ENCODE results near the gene TTF1. TPM values are rescaled to one million over a fixed set of nuclear protein-coding genes. Genes with fewer than 3 reads are reported as not detected.

TTF1 gene
- total RNA-seq, 1 experiment from 2014 or later: 26.9 TPM

- H3K36me3 Mint-ChIP-seq (ENCODE audit: insufficient read depth in 1 of 3, low read depth in 3 of 3): no peaks in the 10 kb centered on the region
- peak overlapping the region in 1 of 2 experiments; percentile 68; a peak in 3 of 5 replicates for H3K4me3 Mint-ChIP-seq
- peaks cover 36 to 50% of the 10 kb centered on the region in 2 experiments for H3K4me1 Mint-ChIP-seq
Measured at GRCh38 chr9:132425675-132426062, 19.0 kb upstream of the TTF1 start.

More at GRCh38 chr9:132425675-132426062, 19.0 kb upstream of the TTF1 start:
- Histone ChIP-seq H2BK20ac (ENCODE audit: low read depth, low read length, poor library complexity, severe bottlenecking) (no peak overlapping the region), H4K91ac (ENCODE audit: insufficient read length, low read depth, low read length) (no peak overlapping the region), H2AK5ac (ENCODE audit: insufficient read length, low read length) (no peak overlapping the region), H3K79me2 (ENCODE audit: insufficient read depth, low read length) (no peaks in the 10 kb centered on the region), H3K27ac (ENCODE audit: insufficient read length, low read depth, low read length) (no peak overlapping the region), H3K9ac (ENCODE audit: extremely low read depth, insufficient read length, low read length) (no peak overlapping the region), H2AFZ (ENCODE audit: low read length) (no peak overlapping the region), H3K4ac (ENCODE audit: low read depth, low read length) (no peak overlapping the region), H2BK5ac (ENCODE audit: insufficient read length, low read length) (no peak overlapping the region), H2BK12ac (ENCODE audit: insufficient read length, low read depth, low read length) (no peak overlapping the region), H3K79me1 (ENCODE audit: insufficient read depth, low read depth, low read length, poor library complexity, severe bottlenecking) (no peaks in the 10 kb centered on the region), H4K5ac (ENCODE audit: insufficient read length, low read depth, low read length) (no peak overlapping the region), H3K4me1 (ENCODE audit: insufficient read depth, low read length) (no peaks in the 10 kb centered on the region; the same call in 1 of the 2 replicates), H3K9me3 (ENCODE audit: control insufficient read depth, low read depth, low read length) (no peaks in the 10 kb centered on the region), H3K27me3 (ENCODE audit: insufficient read depth, low read length) (no peaks in the 10 kb centered on the region), H2BK120ac (ENCODE audit: low read depth, low read length, poor library complexity, severe bottlenecking) (peak overlapping the region; percentile 42), H3K18ac (ENCODE audit: insufficient read length, low read depth, low read length) (no peak overlapping the region), H4K20me1 (ENCODE audit: control insufficient read depth, insufficient read depth, insufficient read length) (no peaks in the 10 kb centered on the region), H3K4me2 (ENCODE audit: insufficient read depth, insufficient read length, low read length) (no peak overlapping the region), H3K14ac (ENCODE audit: insufficient read depth, low read length) (no peak overlapping the region), H3K56ac (ENCODE audit: insufficient read length, low read depth, low read length) (no peak overlapping the region), H3K23me2 (ENCODE audit: insufficient read length, low read depth, low read length, poor library complexity, severe bottlenecking) (peaks cover 2% of the 10 kb centered on the region), H4K8ac (replicated peaks; ENCODE audit: insufficient read length, low read depth, low read length) (no peak overlapping the region), H3T11ph (ENCODE audit: low read length) (no peak overlapping the region), H2BK15ac (ENCODE audit: low read depth, low read length) (no peak overlapping the region), H3K23ac (ENCODE audit: insufficient read length, low read depth, low read length) (no peak overlapping the region)
- no peak for TF ChIP-seq CTCF (conservative IDR thresholded peaks at IDR 0.05)
- Mint-ChIP-seq H3K27me3 (ENCODE audit: low read depth) (peaks cover 25% of the 10 kb centered on the region), H3K9me3 (no peaks in the 10 kb centered on the region; a peak in 1 of 5 replicates), H3K27ac (peak overlapping the region in 2 of 3 experiments; percentile 31 to 93; a peak in 2 of 7 replicates)
- DNase-seq: no peak
- no CpG with 5 or more reads among the region's 7 CpGs for WGBS (ENCODE audit: extremely low coverage, insufficient read length, low lambda C conversion rate)
